Hepatic stellate cell (primary cell): Measurements from ENCODE around the gene COL5A1.
A peak's percentile ranks its signal among the peaks of the same experiment; 100 is the strongest.
"Not testable (repeated sequence)": the region's sequence is repeated elsewhere in the genome, so short reads cannot be mapped to it uniquely, and the experiment has no call there.

Experiments used
- DNase-seq: peaks from one replicate; pipeline ENCODE4 v3.0.0; 2011; ENCODE audit warnings: low spot score

COL5A1 gene

DNA sequence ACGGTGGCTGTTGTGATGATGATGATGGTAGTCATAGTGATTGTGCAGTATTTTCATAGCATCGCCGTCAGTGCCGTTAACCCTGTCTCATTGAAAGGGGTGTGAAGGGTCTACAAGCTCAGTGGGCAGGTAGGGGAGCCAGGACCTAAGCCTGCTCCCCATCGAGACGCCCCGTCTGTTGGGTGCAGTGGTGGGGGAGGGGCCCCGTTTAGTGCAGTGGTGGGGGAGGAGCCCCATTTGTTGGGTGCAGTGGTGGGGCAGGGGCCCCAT lies 68.6 kb downstream of the COL5A1 start:
- no peak for DNase-seq

DNA sequence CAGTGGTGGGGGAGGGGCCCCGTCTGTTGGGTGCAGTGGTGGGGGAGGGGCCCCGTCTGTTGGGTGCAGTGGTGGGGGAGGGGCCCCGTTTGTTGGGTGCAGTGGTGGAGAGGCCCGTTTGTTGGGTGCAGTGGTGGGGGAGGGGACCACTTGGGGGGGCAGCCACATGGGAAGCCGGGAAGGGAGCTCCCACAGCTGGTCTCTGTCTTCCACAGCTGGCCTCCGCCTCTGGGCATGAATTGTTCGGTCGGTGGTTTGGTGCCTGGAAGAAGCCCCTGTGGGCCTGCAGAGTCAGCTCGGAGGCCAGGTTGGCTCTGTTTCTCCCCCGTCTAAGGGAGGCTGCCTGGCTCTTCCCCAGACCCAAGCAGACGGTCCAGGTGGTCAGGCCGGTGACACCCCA lies 69.3 kb downstream of the COL5A1 start:
- no peak for DNase-seq

DNA sequence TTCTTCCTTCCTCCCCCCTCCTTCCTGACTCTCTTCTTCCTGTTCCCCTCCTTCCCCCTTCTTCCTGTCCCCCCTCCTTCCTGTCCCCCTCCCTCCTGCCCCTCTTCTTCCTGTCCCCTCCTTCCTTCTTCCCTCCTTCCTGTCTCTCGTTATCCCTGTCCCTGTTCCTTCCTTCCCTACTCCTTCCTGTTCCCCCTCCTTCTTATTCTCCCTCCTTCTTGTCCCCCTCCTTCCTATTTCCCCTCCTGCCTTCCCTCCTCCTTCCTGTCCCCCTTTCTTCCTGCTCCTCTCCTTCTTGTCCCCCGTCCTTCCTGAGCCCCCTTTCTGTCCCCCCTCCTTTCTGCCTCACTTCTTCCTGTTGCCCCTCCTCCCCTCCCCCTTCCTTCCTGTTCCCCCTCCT lies 70.6 kb downstream of the COL5A1 start:
- DNase-seq = no peak

DNA sequence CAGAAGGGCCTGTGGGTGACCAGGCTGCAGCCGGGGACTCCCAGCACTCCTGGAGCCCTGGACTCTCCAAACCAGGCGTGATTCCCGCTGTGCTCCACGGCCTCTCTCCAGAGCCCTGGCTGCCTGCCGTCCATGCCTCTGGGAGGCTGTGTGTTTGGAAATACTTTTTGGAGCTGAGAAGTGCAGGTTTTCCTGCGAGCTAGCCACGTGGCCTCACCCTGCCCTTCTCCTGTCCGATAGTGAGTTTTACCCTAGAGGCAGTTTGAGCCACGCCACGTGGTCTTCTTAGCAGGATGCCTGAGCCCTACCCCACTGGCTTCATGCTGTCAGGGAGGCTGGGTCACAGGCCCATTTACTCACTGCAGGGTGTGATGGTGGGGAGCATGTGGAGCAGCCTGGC lies 71.3 kb downstream of the COL5A1 start:
- DNase-seq = no peak

DNA sequence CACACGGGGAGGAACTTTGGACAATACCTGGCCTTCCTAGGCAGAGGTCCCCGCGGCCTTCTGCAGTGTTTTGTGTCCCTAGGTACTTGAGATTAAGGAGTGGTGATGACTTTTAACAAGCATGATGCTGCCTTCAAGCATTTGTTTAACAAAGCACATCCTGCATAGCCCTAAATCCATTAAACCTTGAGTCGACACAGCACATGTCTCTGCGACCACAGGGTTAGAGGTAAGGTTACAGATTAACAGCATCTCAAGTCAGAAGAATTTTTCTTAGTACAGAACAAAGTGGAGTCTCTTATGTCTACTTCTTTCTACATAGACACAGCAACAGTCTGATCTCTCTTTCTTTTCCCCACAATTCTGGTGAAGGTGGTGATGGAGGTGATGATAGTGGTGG lies 73.9 kb downstream of the COL5A1 start:
- DNase-seq = not testable (repeated sequence)

DNA sequence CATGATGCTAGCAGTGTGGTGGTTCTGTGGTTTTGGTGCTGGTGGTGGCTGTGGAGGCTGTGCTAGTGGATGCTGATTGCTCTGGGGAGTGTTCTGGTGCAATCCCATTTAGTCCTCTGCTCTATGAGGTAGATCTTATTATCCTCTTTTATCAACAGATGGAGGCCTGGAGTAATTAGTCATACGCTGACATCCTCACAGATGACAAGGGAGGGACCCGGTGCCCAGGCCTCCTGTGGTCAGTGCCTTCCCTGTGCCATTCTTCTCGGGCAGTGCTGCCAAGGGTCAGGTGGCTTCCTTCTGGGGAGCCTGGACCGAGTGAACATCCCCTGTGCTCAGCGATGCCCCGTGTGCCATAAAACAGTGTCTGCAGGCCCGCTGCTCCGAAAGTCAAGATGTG lies 74.5 kb downstream of the COL5A1 start:
- DNase-seq = peak; percentile 35

DNA sequence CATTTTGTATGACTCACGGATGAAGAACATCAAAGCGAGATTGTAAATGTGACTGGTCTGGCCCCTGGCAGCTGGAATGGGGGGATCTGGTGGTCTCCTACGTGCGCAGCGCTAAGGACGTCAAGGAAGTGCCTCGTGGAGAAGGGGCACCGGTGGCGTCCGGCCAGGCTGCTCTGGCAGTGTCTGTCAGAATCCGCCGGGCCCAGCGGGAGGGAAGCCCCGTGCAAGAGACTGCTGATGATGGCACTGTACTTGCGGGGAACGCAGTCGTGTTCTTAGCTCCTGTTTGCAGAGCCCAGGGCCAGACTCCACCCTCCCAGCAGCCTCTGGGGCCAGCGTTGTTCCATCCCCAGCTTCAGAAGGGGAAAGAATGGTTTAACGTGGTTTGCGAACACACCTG lies 75.5 kb downstream of the COL5A1 start:
- no peak for DNase-seq

DNA sequence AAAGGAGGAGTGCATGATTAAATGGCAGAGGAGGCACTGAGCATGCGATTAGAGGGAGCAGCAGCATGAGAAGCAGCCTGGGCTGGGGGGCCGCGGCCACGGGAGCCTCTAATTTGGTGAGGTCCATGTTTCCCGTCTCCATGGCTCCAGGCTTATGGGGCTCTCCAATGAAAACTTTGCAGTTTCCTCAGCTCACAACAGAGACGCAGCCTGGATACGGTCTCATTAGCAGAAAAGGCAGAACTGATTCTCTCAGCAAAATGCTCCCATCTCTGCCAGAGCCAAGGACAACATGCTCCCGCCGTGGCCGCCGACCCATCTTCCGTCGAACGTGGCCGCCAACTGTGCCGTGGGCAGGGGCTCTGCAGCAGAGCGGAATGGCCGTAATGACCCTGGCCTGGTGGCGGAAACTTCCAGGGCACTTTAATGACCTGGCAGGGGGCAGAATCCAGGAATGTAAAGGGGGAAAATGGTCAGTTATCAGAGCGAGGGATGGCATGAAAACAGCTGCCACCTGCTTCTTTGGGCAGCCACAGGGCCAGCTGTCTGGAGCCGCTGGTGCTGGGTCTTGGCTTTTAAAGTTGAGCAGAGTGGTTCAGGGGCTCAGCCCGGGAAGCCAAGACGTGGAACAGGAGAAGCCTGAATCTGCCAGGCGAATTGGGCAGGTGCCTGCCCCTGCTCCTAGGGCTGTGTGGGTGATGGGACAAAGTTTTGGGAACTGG lies 76.5 kb downstream of the COL5A1 start:
- DNase-seq = no peak

DNA sequence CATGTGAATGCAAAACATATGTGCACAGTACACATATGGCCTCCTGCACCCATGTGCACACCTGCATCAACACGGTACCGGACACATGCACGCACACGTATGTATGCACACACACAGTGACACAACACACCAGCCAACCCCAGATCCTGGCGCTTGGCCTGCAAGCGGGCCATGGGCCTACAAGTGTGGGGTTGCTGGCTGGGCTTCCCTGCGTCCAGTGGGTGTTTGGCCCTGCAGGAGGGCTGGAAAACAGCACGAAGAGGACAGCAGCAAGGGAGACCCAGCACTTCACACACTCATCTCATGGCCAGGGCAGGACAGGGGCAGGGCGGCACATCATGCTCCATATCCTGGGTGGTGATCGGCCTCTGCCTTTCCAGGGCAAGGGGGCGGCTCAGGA lies 77.7 kb downstream of the COL5A1 start:
- no peak for DNase-seq

DNA sequence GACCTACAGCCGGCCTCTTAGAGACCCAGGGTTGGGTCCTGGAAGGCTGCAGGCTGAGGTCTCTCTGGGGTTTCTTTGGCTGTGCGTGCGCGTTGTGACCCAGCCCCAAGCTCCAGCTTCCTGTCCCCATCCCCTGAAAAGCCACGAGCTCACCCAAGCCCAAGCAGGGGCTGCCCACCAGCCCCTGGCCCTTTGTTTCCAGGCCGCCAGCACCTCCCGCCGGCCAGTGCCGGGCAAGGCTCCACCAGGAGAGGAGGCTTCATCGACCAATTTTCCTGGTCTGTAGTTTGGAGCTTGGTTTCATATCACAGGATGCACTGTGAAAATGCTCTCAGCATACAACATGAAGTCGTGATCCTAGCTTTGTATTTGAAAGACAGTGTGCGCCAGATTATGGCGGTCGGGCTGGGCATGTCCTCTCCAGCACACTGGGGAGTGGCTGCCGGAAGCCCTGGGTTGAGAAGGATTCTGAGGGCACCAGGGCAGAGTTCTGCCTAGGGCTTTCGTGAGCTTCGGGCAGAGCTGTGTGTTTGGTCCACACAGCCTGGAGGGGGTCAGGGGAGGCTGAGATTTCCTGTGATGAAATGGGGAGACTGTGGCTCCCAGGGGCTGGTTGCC lies 78.6 kb downstream of the COL5A1 start:
- DNase-seq = no peak

DNA sequence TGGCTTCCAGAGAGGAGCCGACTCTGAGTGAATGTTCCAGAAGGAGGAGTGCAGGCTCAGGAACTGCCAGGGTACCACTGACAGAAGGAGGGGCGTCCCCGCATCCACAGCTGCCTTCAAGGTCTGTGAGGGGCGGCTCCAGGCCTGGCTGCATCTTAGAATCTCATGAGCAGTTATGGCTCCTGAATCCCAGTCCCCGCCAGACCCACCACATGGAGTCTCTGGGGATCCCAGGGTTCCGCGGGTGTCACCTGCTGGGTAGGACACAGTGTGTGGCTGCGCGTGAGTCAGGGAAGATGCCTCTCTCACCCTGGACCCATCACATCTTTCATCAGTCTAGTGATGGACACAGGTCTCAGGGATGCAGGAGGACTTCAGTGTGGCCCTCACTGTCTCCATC lies 79.2 kb downstream of the COL5A1 start:
- no peak for DNase-seq

DNA sequence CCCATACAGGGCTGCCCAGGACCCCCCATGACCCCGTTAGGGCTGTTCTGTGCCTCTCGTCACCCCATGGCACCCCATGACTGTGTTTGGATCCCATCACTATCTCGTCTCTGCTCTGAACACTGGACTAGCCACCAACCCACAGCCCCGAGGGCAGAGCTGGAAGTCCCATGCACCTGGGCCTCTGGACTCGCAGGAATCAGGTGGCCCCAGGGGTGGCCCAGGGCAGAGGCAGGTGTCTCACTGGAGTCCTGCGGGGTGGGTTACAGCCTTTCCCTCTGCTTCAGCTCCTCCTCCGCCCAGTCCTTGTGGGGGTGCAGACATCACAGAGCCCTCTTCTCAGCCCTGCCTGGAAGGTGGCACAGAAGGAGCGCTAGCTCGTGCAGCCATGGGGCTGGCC lies 79.7 kb downstream of the COL5A1 start:
- DNase-seq = no peak

DNA sequence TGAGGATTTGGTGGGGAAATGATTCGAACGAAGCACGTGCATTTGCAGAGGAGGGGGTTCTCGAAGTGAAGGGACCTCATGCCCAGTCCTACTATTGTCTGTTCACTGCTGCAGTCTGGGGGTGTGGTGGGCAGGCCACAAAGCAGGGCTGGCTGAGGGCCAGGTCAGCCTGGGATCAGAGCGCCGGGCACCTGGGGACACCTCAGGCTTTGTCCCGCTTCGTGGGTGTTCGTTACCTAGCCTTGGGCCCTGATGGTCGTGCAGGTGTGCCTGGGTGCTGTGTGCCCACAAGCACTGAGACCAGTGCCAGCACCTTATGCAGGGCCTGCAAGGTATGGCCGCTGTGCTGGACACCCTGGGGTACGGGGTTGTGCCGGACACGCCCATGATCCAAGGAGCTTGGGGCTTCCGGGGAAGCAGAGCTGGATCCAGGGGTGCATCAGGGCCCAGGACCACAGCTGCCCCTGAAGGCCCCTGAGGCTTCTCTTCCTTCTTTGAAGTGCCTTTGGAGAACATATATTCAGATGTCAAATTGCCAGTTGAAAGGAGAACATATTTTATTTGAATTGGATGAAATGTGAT lies 80.6 kb downstream of the COL5A1 start:
- DNase-seq = no peak

DNA sequence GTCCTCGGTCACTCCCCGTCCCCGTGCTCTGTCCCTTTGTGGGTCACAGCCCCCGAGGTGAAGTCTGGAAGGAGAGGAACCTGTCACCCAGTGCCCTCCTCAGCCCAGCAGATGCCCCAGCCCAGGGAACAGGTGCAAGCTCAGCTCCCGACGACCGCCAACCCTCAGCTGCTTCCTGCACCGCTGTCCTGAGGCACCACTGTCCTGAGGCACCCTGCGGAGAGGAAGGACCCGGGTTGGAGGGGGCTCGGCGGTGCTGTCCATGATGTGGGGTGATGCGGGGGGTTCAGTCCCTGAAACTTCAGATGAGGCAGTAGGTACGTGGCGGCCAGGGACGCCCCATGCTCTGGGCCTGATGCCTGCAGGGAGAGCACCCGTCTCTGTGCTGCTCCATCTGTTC lies 81.4 kb downstream of the COL5A1 start:
- no peak for DNase-seq

DNA sequence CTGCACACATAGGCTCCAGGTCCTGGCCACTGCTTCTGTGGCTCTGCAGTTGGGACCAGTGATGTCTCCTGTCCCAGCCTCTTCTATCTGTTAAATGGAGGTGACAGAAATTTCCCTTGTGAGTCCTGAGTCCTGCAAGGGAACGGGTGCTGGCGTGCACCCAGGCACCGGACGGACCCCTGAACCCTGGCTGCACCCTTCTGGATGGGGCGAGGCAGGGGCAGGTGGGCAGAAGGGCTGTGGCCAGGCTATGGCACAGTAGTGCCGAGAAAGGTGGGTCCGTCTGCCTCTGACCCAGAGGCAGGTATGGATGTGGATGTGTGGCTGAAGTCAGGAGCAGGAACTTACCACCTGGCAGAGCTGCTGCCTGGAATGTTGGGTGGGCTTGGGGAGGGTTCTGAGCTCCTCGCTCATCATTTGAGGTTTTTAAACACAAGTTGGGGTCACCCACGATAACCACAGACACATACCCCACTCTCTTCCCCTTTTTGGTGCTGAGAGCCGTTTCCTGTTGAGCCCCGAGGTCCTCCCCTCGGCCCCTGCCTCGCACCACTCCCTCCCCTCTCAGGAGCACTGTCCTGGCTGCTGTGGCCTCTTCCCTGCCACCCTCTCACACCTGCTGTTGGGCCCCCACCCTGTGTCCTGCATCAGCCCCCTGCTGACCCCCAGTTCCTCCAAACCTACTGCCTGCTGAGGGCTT lies 82.0 kb downstream of the COL5A1 start:
- no peak for DNase-seq

DNA sequence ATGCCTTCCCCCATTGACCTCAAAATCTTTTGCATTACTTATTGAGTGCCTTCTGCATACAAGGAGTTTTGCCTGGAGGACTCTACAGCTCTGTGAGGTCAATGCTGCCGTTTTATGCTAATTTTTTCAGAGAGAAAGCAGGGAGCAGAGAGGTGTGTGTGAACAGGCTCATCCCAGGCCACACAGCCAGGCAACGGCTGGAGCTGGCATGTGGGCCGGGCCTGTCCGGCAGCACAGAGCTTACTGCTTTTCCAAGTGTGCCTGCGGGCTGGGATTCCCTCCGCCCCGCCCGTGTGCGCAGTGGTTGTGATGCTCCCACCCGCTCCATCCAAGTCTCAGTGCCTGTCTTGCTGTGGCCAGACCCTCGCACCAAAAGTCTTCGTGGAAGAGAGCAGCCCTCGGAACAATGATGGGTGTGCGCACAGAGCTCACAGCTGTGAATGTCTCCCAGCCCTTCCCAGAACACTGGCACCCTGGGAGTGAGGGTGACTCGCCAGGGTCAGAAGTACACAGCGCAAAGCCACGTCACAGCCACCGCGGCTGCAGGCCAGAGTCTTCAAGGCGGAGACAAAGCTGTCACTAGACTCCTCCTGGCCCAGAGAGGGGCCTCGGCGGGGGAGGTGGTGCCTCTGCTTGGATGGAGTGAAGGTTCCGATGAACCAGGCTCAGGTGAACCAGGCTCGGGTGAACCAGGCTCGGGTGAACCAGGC lies 82.8 kb downstream of the COL5A1 start:
- DNase-seq = peak; percentile 56

DNA sequence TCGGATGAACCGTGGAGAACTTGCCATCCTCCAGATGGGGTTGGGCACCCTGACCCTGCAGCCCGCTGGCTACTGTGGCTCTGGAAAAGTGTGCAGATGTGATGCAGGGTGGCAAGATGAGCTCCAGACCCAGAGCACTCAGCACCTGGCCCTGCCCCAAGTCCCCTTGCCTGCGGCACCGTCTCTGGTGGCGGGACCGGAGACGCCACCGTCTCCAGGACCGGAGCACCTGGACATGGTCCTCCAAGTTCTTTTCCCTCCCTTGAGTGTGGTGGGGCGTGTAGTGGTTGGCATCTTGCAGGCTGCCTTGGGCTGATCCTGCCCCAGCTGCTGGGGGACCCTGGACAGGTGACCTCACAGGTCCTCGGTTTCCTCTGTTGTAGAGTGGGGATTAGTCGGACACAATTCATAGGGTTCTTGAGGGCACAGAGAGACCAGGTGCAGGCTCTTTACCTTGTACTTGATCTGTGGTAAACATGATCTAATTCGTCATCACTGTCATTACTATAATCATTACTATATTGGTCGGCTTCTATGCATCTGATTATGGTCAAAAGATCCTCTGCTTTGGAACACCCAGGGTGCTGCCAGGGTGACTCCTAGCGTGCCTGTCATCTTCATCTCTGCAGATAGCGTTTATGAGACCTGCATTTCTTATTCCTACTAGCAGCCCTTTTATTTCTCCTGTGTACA lies 83.5 kb downstream of the COL5A1 start:
- DNase-seq = no peak

DNA sequence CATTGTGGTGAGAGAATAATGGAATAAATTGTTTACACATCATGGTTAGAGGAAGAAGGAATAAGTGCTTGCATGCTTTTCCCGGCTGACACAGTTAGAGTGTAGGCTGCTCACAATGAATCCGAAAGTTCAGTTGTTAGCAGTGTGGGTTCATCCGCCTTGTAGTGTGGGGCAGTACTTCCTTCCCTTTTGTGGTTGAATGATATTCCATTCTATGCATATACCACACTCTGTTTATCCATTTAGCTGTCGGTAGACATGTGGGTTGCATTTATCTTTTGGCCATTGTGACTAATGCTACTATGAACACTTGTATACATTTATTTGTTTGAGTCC lies 84.0 kb downstream of the COL5A1 start:
- no peak for DNase-seq

DNA sequence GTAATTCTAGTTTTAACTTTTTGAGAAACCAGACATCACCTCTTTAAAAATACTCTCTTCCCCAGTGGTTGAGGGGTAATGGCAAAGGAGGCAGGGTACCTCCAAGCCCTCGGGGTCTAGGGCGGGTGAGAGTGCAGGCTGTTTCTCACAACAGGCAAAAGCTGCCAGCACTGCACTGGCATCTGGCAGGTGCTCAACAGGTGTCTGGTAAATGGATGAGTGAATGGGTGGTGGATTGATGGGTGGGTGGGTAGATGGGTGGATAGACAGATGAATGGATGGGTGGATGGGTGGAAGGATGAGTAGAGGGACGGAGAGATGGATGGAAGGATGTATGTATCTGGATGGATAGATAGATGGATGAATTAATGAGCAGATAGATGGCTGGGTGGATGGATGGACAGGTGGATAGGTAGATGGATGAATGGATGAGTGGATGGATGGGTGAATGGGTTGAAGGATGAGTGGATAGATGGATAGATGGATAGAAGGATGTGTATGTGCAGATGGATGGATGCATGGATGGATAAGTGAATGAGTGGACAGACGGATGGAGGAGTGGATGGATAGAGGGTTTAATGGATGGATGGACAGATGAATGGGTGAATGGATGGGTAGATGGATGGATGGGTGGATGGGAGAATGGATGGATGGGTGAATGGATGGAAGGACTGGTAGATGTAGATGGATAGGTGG lies 84.6 kb downstream of the COL5A1 start:
- DNase-seq = no peak

DNA sequence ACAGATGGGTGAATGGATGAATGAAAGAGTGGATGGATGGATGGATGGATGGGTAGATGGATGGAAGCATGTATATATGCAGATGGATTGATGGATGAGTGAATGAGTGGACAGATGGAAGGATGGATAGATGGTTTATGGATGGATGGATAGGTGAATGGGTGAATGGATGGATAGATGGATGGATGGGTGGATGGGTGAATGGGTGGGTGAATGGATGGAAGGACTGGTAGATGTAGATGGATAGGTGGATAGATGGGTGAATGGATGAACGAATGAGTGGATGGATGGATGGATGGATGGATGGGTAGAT lies 85.1 kb downstream of the COL5A1 start:
- DNase-seq = no peak

DNA sequence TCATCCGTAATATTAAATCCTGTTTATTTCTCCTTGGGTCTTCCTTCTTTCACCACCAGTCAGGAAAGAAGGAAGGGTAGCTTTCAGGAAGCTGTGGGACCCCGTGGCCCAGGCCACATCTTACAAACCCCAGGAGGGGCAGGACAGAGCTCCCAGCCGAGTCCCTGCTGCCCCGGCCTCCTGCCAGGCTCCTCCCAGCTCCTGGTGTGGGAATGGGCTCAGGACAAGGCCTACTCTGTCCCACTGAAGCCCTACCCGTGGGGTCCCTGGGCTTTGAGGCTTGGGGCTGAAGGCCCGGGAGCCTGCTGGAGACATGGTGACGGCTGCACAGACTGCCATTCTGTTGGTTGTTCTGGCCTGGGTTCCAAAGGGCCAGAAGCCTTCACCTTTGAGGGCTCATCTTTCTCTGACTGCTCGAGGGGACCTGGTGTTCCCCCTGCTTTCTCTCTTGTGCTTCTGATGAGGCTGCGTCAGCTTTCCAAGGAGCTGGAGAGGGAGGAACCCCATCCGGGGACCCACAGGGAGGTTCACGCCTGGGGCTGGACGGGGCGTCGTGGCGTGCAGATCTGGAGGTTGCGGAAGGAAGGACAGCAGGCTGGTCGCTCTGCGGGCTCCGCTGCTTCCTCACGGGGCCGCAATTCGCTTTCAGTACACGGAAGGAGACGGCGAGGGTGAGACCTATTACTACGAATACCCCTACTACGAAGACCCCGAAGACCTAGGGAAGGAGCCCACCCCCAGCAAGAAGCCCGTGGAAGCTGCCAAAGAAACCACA lies 86.6 kb downstream of the COL5A1 start:
- no peak for DNase-seq
